Measurements from ENCODE around the gene MSH3. TPM values are rescaled to one million over a fixed set of nuclear protein-coding genes. Genes with fewer than 3 reads are reported as not detected.

Gene MSH3
- total and polyA plus RNA-seq, 2 of the 8 experiments (the other 6 are each of a cell fraction or from before 2014, with no cell fraction given) = 3.6 to 22.6 TPM

- TF ChIP-seq CHD7 (IDR thresholded peaks at IDR 0.05; ENCODE audit: insufficient replicate concordance, low read length) (no peak), POU5F1 (IDR thresholded peaks at IDR 0.05; ENCODE audit: low read depth, low read length) (no peak)
Measured at GRCh38 chr5:80653502-80653901, 950 bp upstream of the MSH3 start (continued).

Measured in H1 (cell line).